Measurements from ENCODE around the gene ALDH1A3.

Gene ALDH1A3

GRCh38 chr15:100941536-100941935 is 61.9 kb downstream of the ALDH1A3 start:
- peak; percentile 69 for ATAC-seq (ENCODE audit: low read depth)
- H3K4me3 Mint-ChIP-seq = no peak overlapping the region
- no peaks in the 10 kb centered on the region for H3K9me3 Mint-ChIP-seq
- H3K27me3 Mint-ChIP-seq = no peaks in the 10 kb centered on the region
- H3K27ac Mint-ChIP-seq = no peak overlapping the region
- H3K4me1 Mint-ChIP-seq = peaks cover 15% of the 10 kb centered on the region
- no peaks in the 10 kb centered on the region for H3K36me3 Mint-ChIP-seq
- no peak for DNase-seq (ENCODE audit: low spot score in 2 of 2)

DNA sequence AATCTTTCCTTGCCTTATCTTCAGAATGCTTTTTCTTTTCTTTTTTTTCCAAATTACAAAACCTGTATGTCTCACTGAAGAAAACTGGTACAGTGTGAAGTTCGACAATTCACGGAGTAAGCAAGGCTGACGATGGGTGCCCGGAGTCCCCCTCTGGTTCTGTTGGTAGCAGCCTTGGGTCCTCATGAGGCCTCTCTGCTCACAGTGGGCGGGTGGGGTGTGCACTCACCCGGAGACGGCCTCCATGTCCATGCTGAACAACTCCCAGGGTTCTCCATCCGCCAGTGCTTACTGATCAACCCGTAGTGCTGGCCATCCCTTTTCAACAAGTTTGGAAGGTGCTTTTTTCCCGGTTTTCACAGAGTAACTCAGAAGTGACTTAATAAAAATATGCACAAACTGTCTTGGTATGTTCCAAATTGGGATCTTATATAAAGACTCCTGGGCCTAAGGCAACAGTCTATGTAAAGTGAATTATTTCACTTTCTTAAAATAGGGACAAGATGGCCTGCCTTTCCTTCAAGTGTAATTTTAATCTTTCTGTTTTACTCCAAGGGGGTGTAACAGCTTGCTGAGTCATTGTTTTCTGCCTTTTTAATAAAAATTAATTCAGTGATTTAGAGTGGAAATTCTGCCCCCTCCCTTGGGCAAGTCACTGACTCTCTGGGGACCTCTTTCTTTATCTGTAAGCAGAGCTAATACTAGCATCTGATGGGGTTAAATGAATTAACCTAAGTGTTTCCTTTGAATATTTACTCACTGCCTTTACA is 63.2 kb downstream of the ALDH1A3 start:
- H3K27ac Mint-ChIP-seq = peak overlapping the region; percentile 43

DNA sequence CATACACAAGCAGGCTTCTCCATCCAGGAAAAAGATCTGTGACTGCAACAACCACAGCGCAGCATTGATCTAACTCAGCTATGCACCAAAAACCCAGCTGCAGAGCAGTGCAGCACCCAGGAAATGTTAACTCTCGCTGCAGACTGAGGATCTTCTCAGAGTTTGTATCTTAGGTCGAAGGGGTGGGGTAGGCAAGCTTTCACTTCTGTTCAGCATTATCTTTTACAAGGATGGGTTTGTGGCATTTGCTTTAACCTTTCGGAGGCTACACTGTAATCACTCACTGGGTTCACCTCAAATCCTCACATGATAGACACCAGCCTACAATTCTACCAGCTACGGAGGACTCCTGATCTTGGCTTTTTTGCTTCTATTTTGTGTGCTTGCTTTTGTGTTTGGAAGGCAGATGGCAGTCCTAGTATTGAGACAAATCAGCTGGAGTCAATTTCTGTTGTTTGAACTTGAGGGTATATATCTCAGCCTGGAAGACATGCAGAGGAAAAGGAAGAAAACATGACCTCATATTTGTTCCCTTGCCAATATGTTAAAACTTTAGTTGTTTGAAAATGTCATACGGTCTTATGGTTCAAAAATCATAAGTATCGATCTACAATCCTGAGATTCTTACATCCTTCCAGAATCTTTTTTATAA is 64.7 kb downstream of the ALDH1A3 start:
- no peak overlapping the region for H3K27ac Mint-ChIP-seq
- peak; percentile 15 for ATAC-seq (ENCODE audit: low read depth)
- peaks cover 26% of the 10 kb centered on the region for H3K4me1 Mint-ChIP-seq
- H3K27me3 Mint-ChIP-seq = no peaks in the 10 kb centered on the region
- no peak for DNase-seq (ENCODE audit: low spot score in 2 of 2)
- H3K4me3 Mint-ChIP-seq = no peak overlapping the region
- H3K9me3 Mint-ChIP-seq = no peaks in the 10 kb centered on the region
- no peaks in the 10 kb centered on the region for H3K36me3 Mint-ChIP-seq

More for the DNA sequence above, 63.2 kb downstream of the ALDH1A3 start:
- H3K4me3 Mint-ChIP-seq = no peak overlapping the region
- H3K27me3 Mint-ChIP-seq = no peaks in the 10 kb centered on the region
- ATAC-seq (ENCODE audit: low read depth) (no peak), DNase-seq (ENCODE audit: low spot score in 2 of 2) (no peak)
- H3K4me1 Mint-ChIP-seq = peaks cover 18% of the 10 kb centered on the region
- no peaks in the 10 kb centered on the region for H3K36me3 Mint-ChIP-seq
- no peaks in the 10 kb centered on the region for H3K9me3 Mint-ChIP-seq

DNA sequence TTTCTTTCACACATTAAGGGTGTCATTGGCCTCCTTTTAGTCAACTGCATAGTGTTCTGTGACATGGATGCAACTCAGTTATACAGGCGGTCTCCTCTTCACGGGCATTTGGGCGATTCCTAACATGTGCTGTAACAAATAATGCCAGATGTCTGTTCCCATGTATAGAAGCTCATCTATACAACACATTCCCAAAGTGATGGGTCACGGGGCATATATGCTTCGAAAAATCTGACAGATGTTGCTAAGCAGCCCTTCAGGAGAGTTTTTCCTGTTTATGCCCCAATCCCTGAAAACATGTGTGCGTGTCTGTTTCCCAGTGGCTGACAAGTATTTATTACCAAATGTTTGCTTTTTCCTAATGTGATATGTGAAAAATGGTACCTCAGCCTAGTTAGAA is 65.4 kb downstream of the ALDH1A3 start:
- H3K36me3 Mint-ChIP-seq = no peaks in the 10 kb centered on the region
- H3K4me1 Mint-ChIP-seq = peaks cover 31% of the 10 kb centered on the region
- DNase-seq (ENCODE audit: low spot score in 2 of 2) = no peak
- H3K9me3 Mint-ChIP-seq = no peaks in the 10 kb centered on the region
- no peak overlapping the region for H3K27ac Mint-ChIP-seq
- ATAC-seq (ENCODE audit: low read depth) = no peak
- H3K4me3 Mint-ChIP-seq = no peak overlapping the region
- no peaks in the 10 kb centered on the region for H3K27me3 Mint-ChIP-seq

DNA sequence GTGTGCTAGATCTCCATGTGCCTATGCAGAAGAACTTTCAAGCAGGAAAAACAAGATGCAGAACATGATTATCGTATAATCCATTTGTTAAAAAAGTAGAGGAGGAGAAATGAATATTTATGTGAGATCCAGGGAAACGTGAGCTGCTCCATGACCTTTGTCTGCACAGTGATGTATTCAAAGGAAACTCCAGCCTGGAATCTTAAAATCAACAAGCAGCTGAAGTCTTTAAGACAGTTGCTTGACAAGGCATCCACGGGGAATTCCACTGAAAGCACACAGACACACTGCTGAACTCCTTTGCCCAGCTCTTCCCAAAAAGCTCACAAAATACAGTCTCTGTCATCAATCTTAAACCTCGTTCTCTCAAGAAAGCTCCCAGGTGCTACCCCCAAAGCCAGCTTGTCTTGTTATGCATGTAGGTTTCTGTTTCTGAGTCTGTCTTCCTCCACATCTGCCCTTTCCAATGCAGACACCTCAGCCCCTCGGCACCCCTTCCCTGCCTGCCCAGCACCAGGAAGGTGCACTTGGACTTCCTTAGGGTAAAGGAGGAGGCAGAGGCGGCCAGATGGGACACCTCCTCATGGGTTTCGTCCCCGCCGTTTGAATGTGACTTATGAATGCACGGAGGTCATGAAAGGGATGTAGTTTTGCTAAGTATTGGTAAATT is 68.3 kb downstream of the ALDH1A3 start:
- peak overlapping the region; percentile 33 for H3K27ac Mint-ChIP-seq
- peak overlapping the region; percentile 77 for H3K4me3 Mint-ChIP-seq
- H3K27me3 Mint-ChIP-seq = no peaks in the 10 kb centered on the region
- DNase-seq (ENCODE audit: low spot score in 2 of 2) = no peak
- ATAC-seq (ENCODE audit: low read depth) = peak; percentile 51
- H3K9me3 Mint-ChIP-seq = peaks cover 1% of the 10 kb centered on the region
- peaks cover 28% of the 10 kb centered on the region for H3K4me1 Mint-ChIP-seq
- H3K36me3 Mint-ChIP-seq = peaks cover 3% of the 10 kb centered on the region

DNA sequence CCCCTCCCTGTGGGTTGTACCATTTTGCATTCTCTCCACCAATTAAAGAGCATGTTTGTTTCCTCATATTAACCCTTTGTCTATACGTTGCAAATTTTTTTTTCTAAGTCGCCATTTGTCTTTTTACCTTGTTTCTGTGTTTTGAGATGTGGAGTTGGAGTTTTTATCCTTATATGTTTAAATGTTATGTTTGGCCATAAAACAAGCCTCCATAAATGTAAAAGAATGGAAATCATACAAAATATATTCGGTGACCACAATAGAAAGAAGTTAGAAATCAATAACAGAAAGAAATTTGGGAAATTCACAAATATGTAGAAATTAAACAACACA is 68.8 kb downstream of the ALDH1A3 start:
- Mint-ChIP-seq H3K27ac (peak overlapping the region; percentile 33), H3K4me1 (peaks cover 28% of the 10 kb centered on the region)

GRCh38 chr15:100949691-100950090 is 70.1 kb downstream of the ALDH1A3 start:
- Mint-ChIP-seq H3K27me3 (no peaks in the 10 kb centered on the region), H3K36me3 (peaks cover 3% of the 10 kb centered on the region)
- no peak for DNase-seq (ENCODE audit: low spot score in 2 of 2)

More for the DNA sequence above, 68.8 kb downstream of the ALDH1A3 start:
- Mint-ChIP-seq H3K36me3 (peaks cover 3% of the 10 kb centered on the region), H3K9me3 (peaks cover 1% of the 10 kb centered on the region), H3K27me3 (no peaks in the 10 kb centered on the region), H3K4me3 (peak overlapping the region; percentile 77)
- no peak for DNase-seq (ENCODE audit: low spot score in 2 of 2)
- ATAC-seq (ENCODE audit: low read depth) = peak; percentile 49

DNA sequence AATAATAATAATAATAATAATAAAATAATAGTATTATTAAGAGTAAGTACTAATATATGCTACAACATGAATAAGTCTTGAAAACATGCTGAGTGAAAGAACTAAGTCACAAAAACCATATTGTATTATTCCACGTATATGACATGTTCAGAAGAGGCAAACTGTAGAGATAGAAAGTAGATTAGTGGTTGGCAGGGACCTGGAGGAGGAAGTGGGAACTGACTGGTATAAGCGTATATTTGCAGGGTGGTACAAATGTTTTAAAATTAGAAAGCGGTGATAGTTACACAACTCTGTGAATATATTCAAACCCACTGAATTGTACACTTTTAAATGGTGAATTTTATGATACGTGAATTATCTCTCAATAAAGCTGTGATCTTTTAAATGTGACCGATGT is 72.3 kb downstream of the ALDH1A3 start:
- H3K4me1 Mint-ChIP-seq = peaks cover 24% of the 10 kb centered on the region
- H3K27me3 Mint-ChIP-seq = no peaks in the 10 kb centered on the region
- no peak overlapping the region for H3K4me3 Mint-ChIP-seq
- H3K9me3 Mint-ChIP-seq = peaks cover 1% of the 10 kb centered on the region
- no peak for ATAC-seq (ENCODE audit: low read depth)
- peaks cover 9% of the 10 kb centered on the region for H3K36me3 Mint-ChIP-seq
- no peak for DNase-seq (ENCODE audit: low spot score in 2 of 2)
- H3K27ac Mint-ChIP-seq = no peak overlapping the region

More at GRCh38 chr15:100949691-100950090, 70.1 kb downstream of the ALDH1A3 start:
- peak overlapping the region; percentile 33 for H3K27ac Mint-ChIP-seq
- no peak overlapping the region for H3K4me3 Mint-ChIP-seq
- ATAC-seq (ENCODE audit: low read depth) = no peak
- peaks cover 19% of the 10 kb centered on the region for H3K4me1 Mint-ChIP-seq
- peaks cover 1% of the 10 kb centered on the region for H3K9me3 Mint-ChIP-seq

DNA sequence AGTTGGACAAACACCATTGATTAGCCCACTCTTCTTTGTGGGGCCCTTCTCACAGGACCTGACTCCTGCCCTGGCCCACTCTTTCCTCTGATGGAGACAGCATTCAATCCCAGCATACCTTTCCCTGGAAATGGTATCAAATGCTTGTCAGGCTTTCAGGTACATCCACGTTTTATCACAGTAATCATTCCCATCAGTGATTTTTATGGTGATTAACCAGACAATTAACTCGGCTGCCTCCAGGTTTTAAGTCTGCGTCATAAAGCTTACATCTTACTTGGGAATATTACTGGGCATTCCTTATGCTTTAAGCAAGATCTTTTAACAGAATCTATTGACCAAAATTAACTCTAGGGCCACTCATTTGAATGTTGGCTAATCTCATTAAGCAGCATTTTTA is 72.9 kb downstream of the ALDH1A3 start:
- no peak for ATAC-seq (ENCODE audit: low read depth)
- peaks cover 22% of the 10 kb centered on the region for H3K4me1 Mint-ChIP-seq

GRCh38 chr15:100958326-100959065 is 78.9 kb downstream of the ALDH1A3 start:
- ATAC-seq (ENCODE audit: low read depth) (no peak), DNase-seq (ENCODE audit: low spot score in 2 of 2) (no peak)
- H3K27me3 Mint-ChIP-seq = no peaks in the 10 kb centered on the region
- no peaks in the 10 kb centered on the region for H3K9me3 Mint-ChIP-seq
- H3K27ac Mint-ChIP-seq = no peak overlapping the region
- no peak overlapping the region for H3K4me3 Mint-ChIP-seq
- H3K36me3 Mint-ChIP-seq = peaks cover 7% of the 10 kb centered on the region
- H3K4me1 Mint-ChIP-seq = peaks cover 10% of the 10 kb centered on the region

More for the DNA sequence above, 72.9 kb downstream of the ALDH1A3 start:
- peaks cover 1% of the 10 kb centered on the region for H3K9me3 Mint-ChIP-seq
- no peaks in the 10 kb centered on the region for H3K27me3 Mint-ChIP-seq
- peaks cover 9% of the 10 kb centered on the region for H3K36me3 Mint-ChIP-seq
- DNase-seq (ENCODE audit: low spot score in 2 of 2) = no peak
- H3K27ac Mint-ChIP-seq = no peak overlapping the region
- H3K4me3 Mint-ChIP-seq = no peak overlapping the region

GRCh38 chr15:100959066-100960050 is 79.7 kb downstream of the ALDH1A3 start:
- H3K27ac Mint-ChIP-seq = no peak overlapping the region
- ATAC-seq (ENCODE audit: low read depth) (no peak), DNase-seq (ENCODE audit: low spot score in 2 of 2) (no peak)
- peaks cover 8% of the 10 kb centered on the region for H3K36me3 Mint-ChIP-seq
- H3K9me3 Mint-ChIP-seq = no peaks in the 10 kb centered on the region
- no peak overlapping the region for H3K4me3 Mint-ChIP-seq
- peaks cover 10% of the 10 kb centered on the region for H3K4me1 Mint-ChIP-seq
- no peaks in the 10 kb centered on the region for H3K27me3 Mint-ChIP-seq

All from memory B cell (primary cell).